ACC112 (cell line): ENCODE measurements around the gene ZP4.
A peak's percentile ranks its signal among the peaks of the same experiment; 100 is the strongest.

ENCODE experiments used
- H2AFZ ChIP-seq: fragments of 200-600 bp; sonication (generic); one replicate; pipeline ENCODE4 v1.6.0; 2017; ENCODE audit warnings: antibody characterized with exemption, low read length; ENCODE audit not compliant: unreplicated experiment
- H3K27ac ChIP-seq: fragments of 200-600 bp; sonication (generic); 2 replicates; pipeline ENCODE4 v1.5.1; 2014; ENCODE audit warnings: low read depth, mild to moderate bottlenecking, antibody characterized with exemption, low read length, moderate library complexity
- H3K27me3 ChIP-seq: fragments of 200-600 bp; sonication (generic); 2 replicates; pipeline ENCODE4 v1.6.1; 2014; ENCODE audit warnings: mild to moderate bottlenecking, antibody characterized with exemption, low read length, moderate library complexity, mixed read lengths; ENCODE audit not compliant: insufficient read depth
- H3K36me3 ChIP-seq: fragments of 200-600 bp; sonication (generic); 2 replicates; pipeline ENCODE4 v1.6.1; 2016; ENCODE audit warnings: mild to moderate bottlenecking, antibody characterized with exemption, low read length, moderate library complexity, mixed read lengths; ENCODE audit not compliant: insufficient read depth
- H3K4me1 ChIP-seq: fragments of 200-600 bp; sonication (generic); one replicate; pipeline ENCODE4 v1.6.1; 2016; ENCODE audit warnings: low read length, mixed read lengths; ENCODE audit not compliant: insufficient read depth, unreplicated experiment, control insufficient read depth
- H3K4me3 ChIP-seq: fragments of 200-600 bp; sonication (generic); 2 replicates; pipeline ENCODE4 v1.5.1; 2014; ENCODE audit warnings: mild to moderate bottlenecking, low read depth, low read length
- H3K79me2 ChIP-seq: fragments of 200-600 bp; sonication (generic); one replicate; pipeline ENCODE4 v1.6.0; 2016; ENCODE audit warnings: low read length; ENCODE audit not compliant: control insufficient read depth, unreplicated experiment, insufficient read depth

Gene ZP4

DNA sequence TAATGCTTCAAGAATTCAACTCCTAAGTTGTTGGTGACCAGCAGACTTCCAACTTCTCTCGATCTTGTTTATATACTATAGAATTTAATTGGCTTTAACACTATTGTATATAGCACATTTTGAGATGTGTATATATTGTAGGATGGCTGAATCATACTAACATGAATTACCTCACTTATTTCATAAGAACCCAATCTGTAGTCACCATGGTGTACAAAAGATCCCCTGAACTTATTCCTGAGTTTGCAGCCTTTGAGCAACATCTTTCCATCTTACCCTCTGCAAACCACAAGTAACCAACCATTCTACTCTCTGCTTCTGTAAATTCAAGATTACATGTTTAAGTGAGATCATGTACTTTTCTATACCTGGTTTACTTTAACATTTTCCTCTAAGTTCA is 12.3 kb downstream of the ZP4 start:
- Histone ChIP-seq H2AFZ (no peak overlapping the region), H3K36me3 (no peaks in the 10 kb centered on the region), H3K27me3 (no peaks in the 10 kb centered on the region), H3K79me2 (no peaks in the 10 kb centered on the region), H3K4me1 (peaks cover 26% of the 10 kb centered on the region), H3K27ac (no peak overlapping the region), H3K4me3 (no peak overlapping the region)

GRCh38 chr1:237877631-237878030 is 13.1 kb downstream of the ZP4 start:
- no peak overlapping the region for H3K27ac ChIP-seq
- H3K79me2 ChIP-seq = no peaks in the 10 kb centered on the region
- H3K4me1 ChIP-seq = peaks cover 32% of the 10 kb centered on the region
- no peak overlapping the region for H3K4me3 ChIP-seq
- H3K27me3 ChIP-seq = no peaks in the 10 kb centered on the region
- H3K36me3 ChIP-seq = no peaks in the 10 kb centered on the region
- no peak overlapping the region for H2AFZ ChIP-seq

- peaks cover 32% of the 10 kb centered on the region for H3K4me1 ChIP-seq
Measured at GRCh38 chr1:237875291-237875690, 15.4 kb downstream of the ZP4 start.

DNA sequence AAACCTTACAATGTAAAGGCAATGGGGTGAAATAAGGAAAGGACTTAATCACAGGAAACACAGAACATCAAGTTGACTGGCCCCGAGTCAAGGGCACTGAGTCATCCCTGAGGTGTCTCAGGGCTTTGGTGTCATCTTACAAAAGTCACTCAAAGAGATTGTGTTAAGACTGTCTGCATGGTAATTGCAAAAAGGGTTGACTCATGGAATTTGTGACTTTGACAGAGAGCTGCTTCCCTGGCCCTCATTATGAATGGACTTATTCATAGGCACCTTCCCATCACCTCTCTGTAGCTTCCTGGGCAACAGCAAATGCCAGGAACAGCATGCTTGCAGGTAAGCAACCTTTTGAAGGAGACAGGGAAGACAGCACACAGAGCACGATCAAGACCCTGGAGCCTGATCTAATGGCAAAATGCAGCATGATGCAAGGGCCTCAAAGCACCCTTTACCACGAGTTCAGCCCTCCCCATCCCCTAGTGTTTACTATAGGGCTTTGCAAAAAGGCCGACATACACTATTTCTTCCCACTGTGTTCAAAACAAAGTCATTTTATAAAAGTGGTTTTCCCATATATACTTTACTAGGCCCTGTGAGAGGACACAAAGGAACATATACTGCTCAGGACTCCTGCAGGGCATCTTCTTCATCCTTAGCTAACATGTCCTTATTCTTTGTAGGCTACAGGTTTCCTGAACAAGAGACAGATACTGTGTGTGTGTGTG is 17.1 kb downstream of the ZP4 start:
- Histone ChIP-seq H3K79me2 (no peaks in the 10 kb centered on the region), H3K4me1 (peaks cover 28% of the 10 kb centered on the region), H3K27ac (peak overlapping the region; percentile 50), H3K27me3 (no peaks in the 10 kb centered on the region), H3K4me3 (no peak overlapping the region), H3K36me3 (no peaks in the 10 kb centered on the region), H2AFZ (no peak overlapping the region)

More at GRCh38 chr1:237875291-237875690, 15.4 kb downstream of the ZP4 start:
- no peak overlapping the region for H2AFZ ChIP-seq
- H3K4me3 ChIP-seq = no peak overlapping the region
- H3K79me2 ChIP-seq = no peaks in the 10 kb centered on the region
- H3K36me3 ChIP-seq = no peaks in the 10 kb centered on the region
- no peak overlapping the region for H3K27ac ChIP-seq
- no peaks in the 10 kb centered on the region for H3K27me3 ChIP-seq

- Histone ChIP-seq H3K79me2 (no peaks in the 10 kb centered on the region), H3K27me3 (no peaks in the 10 kb centered on the region), H3K4me1 (peaks cover 16% of the 10 kb centered on the region), H3K27ac (no peak overlapping the region), H2AFZ (no peak overlapping the region), H3K4me3 (no peak overlapping the region), H3K36me3 (no peaks in the 10 kb centered on the region)
Measured at GRCh38 chr1:237868817-237869600, 21.7 kb downstream of the ZP4 start.

- H3K27me3 ChIP-seq = no peaks in the 10 kb centered on the region
- no peak overlapping the region for H2AFZ ChIP-seq
- H3K79me2 ChIP-seq = no peaks in the 10 kb centered on the region
- H3K4me3 ChIP-seq = no peak overlapping the region
- peaks cover 3% of the 10 kb centered on the region for H3K4me1 ChIP-seq
- H3K27ac ChIP-seq = no peak overlapping the region
- H3K36me3 ChIP-seq = no peaks in the 10 kb centered on the region
Measured at GRCh38 chr1:237867380-237867888, 23.3 kb downstream of the ZP4 start.

DNA sequence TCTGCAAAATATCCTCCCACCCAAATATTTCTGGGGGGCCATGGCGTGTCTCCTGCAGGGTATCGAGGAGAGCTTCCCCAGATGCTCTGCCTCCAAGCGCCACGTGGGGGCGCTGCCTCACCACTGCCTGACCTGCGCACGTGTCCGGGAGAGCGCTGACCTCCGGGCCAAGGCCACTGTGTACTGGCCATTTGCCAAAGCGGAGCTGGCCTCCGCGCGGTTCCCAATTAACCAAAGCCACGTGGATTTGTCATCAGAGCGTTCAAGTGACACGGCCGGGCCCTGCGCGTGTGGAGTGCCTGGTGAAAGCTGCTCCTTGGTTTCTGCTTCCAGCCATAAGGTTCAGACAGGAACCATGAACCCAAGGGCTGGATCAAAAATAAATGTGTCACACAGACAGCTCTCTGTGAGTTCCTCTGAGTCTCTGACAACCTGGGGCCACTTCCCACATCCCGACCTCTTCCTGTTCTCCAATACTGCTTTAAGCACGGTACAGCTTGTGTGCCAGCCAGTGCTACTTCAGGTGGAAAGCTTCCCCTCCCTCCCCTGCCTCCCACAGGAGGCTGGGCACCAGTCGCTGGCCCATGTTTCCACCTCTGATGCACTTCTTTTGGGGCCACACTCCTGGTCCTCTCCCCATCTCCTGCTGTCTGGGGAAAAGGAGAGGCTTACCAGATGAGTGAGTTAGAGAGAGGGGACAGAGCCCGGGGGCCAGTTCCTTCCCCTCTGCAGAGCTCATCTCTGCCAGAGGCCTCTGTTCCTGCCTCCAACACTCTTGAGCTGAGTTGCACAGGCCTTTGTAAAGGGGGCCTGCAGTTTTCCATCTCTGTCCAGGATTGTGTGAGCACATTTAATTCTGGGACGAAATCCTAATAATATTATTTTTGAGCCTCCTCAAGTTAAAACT is 26.1 kb downstream of the ZP4 start:
- Histone ChIP-seq H3K79me2 (no peaks in the 10 kb centered on the region), H3K27me3 (no peaks in the 10 kb centered on the region), H3K4me1 (peaks cover 3% of the 10 kb centered on the region), H3K36me3 (no peaks in the 10 kb centered on the region), H2AFZ (no peak overlapping the region), H3K27ac (no peak overlapping the region), H3K4me3 (peak overlapping the region; percentile 68)

DNA sequence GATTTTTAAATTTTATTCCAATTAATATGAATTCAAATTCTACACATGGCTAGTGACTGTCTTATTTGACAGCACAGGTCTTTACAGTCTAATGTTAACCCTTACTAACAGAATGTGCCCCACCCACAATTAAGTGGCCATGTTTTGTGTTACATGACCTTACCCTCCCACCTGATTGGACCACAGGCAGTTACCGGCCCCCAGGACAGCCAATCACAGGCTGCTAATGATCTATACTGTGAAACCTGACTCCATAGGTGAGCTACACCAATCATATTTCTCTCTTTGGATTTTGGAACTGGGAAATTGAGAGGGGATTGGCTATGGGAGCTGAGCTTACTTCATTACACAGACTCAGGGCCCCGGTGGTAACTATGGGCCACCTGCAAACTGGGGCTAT is 27.5 kb downstream of the ZP4 start:
- H3K36me3 ChIP-seq = no peaks in the 10 kb centered on the region
- no peak overlapping the region for H3K27ac ChIP-seq
- H3K27me3 ChIP-seq = no peaks in the 10 kb centered on the region
- no peak overlapping the region for H2AFZ ChIP-seq
- H3K4me3 ChIP-seq = no peak overlapping the region
- no peaks in the 10 kb centered on the region for H3K79me2 ChIP-seq
- peaks cover 3% of the 10 kb centered on the region for H3K4me1 ChIP-seq

DNA sequence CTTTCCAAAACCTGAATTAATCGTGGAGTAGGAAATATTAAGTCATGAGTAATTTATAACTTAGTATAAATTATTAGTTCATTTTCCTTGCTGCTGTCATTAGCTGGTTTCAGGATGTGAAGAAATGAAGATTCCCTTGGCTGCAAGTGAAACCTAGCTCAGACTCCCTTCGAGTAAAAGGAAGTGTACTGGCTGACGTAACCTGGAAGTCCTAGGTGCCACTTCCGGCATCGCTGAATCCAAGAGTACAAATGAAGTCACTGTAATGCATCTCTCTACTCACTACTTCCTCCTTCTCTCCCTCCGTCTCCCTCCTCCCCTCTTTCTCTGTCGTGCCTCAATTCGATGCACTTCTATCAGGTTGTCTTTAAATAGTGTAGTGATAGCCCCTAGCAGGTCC is 28.8 kb downstream of the ZP4 start:
- Histone ChIP-seq H3K36me3 (no peaks in the 10 kb centered on the region), H3K4me1 (peaks cover 3% of the 10 kb centered on the region), H3K79me2 (no peaks in the 10 kb centered on the region), H3K27me3 (no peaks in the 10 kb centered on the region), H2AFZ (no peak overlapping the region), H3K4me3 (no peak overlapping the region), H3K27ac (no peak overlapping the region)

- Histone ChIP-seq H2AFZ (no peak overlapping the region), H3K4me3 (no peak overlapping the region), H3K79me2 (no peaks in the 10 kb centered on the region), H3K36me3 (no peaks in the 10 kb centered on the region), H3K27ac (no peak overlapping the region), H3K4me1 (no peaks in the 10 kb centered on the region), H3K27me3 (no peaks in the 10 kb centered on the region)
Measured at GRCh38 chr1:237858992-237859391, 31.7 kb downstream of the ZP4 start.
